Osteocyte (in vitro differentiated cells): ENCODE results near the gene LY86. TPM values are rescaled to one million over a fixed set of nuclear protein-coding genes. Genes with fewer than 3 reads are reported as not detected.

Source experiments
- DNase-seq: peaks from one replicate; pipeline ENCODE4 v3.0.0; 2021; ENCODE audit warnings: mixed read lengths; ENCODE audit not compliant: unreplicated experiment; ENCODE audit errors: extremely low spot score
- H3K27ac Mint-ChIP-seq: one replicate; pipeline ENCODE4 v1.8.0; 2021; ENCODE audit warnings: mild to moderate bottlenecking, mixed read lengths; ENCODE audit not compliant: unreplicated experiment
- H3K27me3 Mint-ChIP-seq: one replicate; pipeline ENCODE4 v1.8.0; 2021; ENCODE audit warnings: mixed read lengths; ENCODE audit not compliant: unreplicated experiment
- H3K36me3 Mint-ChIP-seq: one replicate; pipeline ENCODE4 v1.8.0; 2021; ENCODE audit warnings: mixed read lengths; ENCODE audit not compliant: unreplicated experiment
- H3K4me1 Mint-ChIP-seq: one replicate; pipeline ENCODE4 v1.8.0; 2021; ENCODE audit warnings: mixed read lengths; ENCODE audit not compliant: unreplicated experiment
- H3K4me3 Mint-ChIP-seq: one replicate; pipeline ENCODE4 v1.8.0; 2021; ENCODE audit warnings: mild to moderate bottlenecking, moderate library complexity, mixed read lengths; ENCODE audit not compliant: unreplicated experiment
- H3K9me3 Mint-ChIP-seq: one replicate; pipeline ENCODE4 v1.8.0; 2021; ENCODE audit warnings: mixed read lengths; ENCODE audit not compliant: unreplicated experiment
- CTCF ChIP-seq: fragments of 200-600 bp; sonication (generic); IDR thresholded peaks from 2 replicates; pipeline ENCODE4 v1.5.0; 2021; ENCODE audit warnings: antibody characterized with exemption, mild to moderate bottlenecking, moderate library complexity
- total RNA-seq: library from RNA; stranded (reverse); gene quantifications from 2 replicates; pipeline ENCODE4 v1.2.1, GENCODE V29; 2021

Gene LY86
- total RNA-seq, 1 donor from 2014 or later: not detected

GRCh38 chr6:6580225-6580856, 8.2 kb upstream of the LY86 start:
- H3K27ac Mint-ChIP-seq: no peak overlapping the region
- no peak for DNase-seq
- H3K27me3 Mint-ChIP-seq: no peaks in the 10 kb centered on the region
- no peaks in the 10 kb centered on the region for H3K36me3 Mint-ChIP-seq
- H3K4me3 Mint-ChIP-seq: no peak overlapping the region
- no peak for TF ChIP-seq CTCF
- no peaks in the 10 kb centered on the region for H3K4me1 Mint-ChIP-seq
- no peaks in the 10 kb centered on the region for H3K9me3 Mint-ChIP-seq

GRCh38 chr6:6581054-6581453, 7.5 kb upstream of the LY86 start:
- Mint-ChIP-seq H3K27ac (no peak overlapping the region), H3K4me3 (no peak overlapping the region), H3K36me3 (no peaks in the 10 kb centered on the region), H3K27me3 (no peaks in the 10 kb centered on the region), H3K9me3 (no peaks in the 10 kb centered on the region), H3K4me1 (no peaks in the 10 kb centered on the region)
- TF ChIP-seq CTCF: no peak
- no peak for DNase-seq

- Mint-ChIP-seq H3K4me3 (no peak overlapping the region), H3K4me1 (no peaks in the 10 kb centered on the region), H3K27me3 (no peaks in the 10 kb centered on the region), H3K36me3 (no peaks in the 10 kb centered on the region), H3K27ac (no peak overlapping the region), H3K9me3 (no peaks in the 10 kb centered on the region)
- no peak for DNase-seq
- no peak for TF ChIP-seq CTCF
Measured at GRCh38 chr6:6582131-6582530, 6.4 kb upstream of the LY86 start.

GRCh38 chr6:6583836-6584235, 4.7 kb upstream of the LY86 start:
- H3K36me3 Mint-ChIP-seq: no peaks in the 10 kb centered on the region
- H3K27ac Mint-ChIP-seq: no peak overlapping the region
- H3K9me3 Mint-ChIP-seq: no peaks in the 10 kb centered on the region

More at GRCh38 chr6:6583836-6584235, 4.7 kb upstream of the LY86 start:
- no peaks in the 10 kb centered on the region for H3K4me1 Mint-ChIP-seq
- H3K27me3 Mint-ChIP-seq: no peaks in the 10 kb centered on the region
- no peak overlapping the region for H3K4me3 Mint-ChIP-seq
- no peak for DNase-seq
- no peak for TF ChIP-seq CTCF
